ENCODE results near the gene NSUN2. TPM values are rescaled to one million over a fixed set of nuclear protein-coding genes. Genes with fewer than 3 reads are reported as not detected.

The NSUN2 gene
- total RNA-seq, 4 donors from 2014 or later, result 29.9 to 77.1 (median 51.7) TPM

- peaks cover 0 to 15% (median 3%) of the 10 kb centered on the region in 4 donors for H3K36me3 ChIP-seq
- WGBS, 2 donors (ENCODE audit: low coverage in 1 of 2), result 1 to 3% methylated on average over 6 to 67 of the region's 75 CpGs
- H3K4me1 ChIP-seq, result peaks cover 9 to 27% (median 22%) of the 10 kb centered on the region in 4 donors
- no peak for DNase-seq
- TF ChIP-seq CTCF (IDR thresholded peaks at IDR 0.05) (no peak), POLR2AphosphoS5 (IDR thresholded peaks at IDR 0.05) (peak in 1 of 3 donors; percentile 19)
- intact Hi-C loops (cut with DNase I; ENCODE audit: low total_unique reads), result loop anchor here (2.0 to 5.0 kb wide), 2 partner anchors 79 to 111 kb away; partner anchors contain the start of gene TENT4A
- in situ Hi-C loops (cut with MboI; ENCODE audit: low pct_ligation_motif_present in 1 of 4, low pct_unique_long_range_greater_than_20kb in 1 of 4, low sequenced_read_pairs in 3 of 4), result loop anchor here in 2 of 4 donors (10.0 to 25.0 kb wide), 2 partner anchors 81 to 104 kb away; partner anchors contain the start of gene TENT4A (in 1 of the 2)
- no peaks in the 10 kb centered on the region for H3K9me3 ChIP-seq
- H3K4me3 ChIP-seq, result peak overlapping the region; percentile 89 to 93 (median 92)
- H3K27ac ChIP-seq, result peak overlapping the region; percentile 85 to 94 (median 92)
- no peaks in the 10 kb centered on the region for H3K27me3 ChIP-seq
These were observed 813 bp upstream of the NSUN2 start for GRCh38 chr5:6633469-6634245.

GRCh38 chr5:6632324-6632887 is 438 bp downstream of the NSUN2 start:
- DNase-seq, result no peak
- peak overlapping the region; percentile 89 to 93 (median 92) for H3K4me3 ChIP-seq
- intact Hi-C loops (cut with DNase I; ENCODE audit: low total_unique reads) (loop anchor here (2.0 to 5.0 kb wide), 2 partner anchors 80 to 112 kb away; partner anchors contain the start of gene TENT4A), in situ Hi-C loops (cut with MboI; ENCODE audit: low pct_ligation_motif_present in 1 of 4, low pct_unique_long_range_greater_than_20kb in 1 of 4, low sequenced_read_pairs in 3 of 4) (loop anchor here in 2 of 4 donors (10.0 to 25.0 kb wide), 2 partner anchors 82 to 105 kb away; partner anchors contain the start of gene TENT4A (in 1 of the 2))
- WGBS, 2 donors (ENCODE audit: low coverage in 1 of 2), result 0% methylated on average over 8 to 33 of the region's 33 CpGs
- H3K4me1 ChIP-seq, result peaks cover 9 to 27% (median 22%) of the 10 kb centered on the region in 4 donors
- peak overlapping the region; percentile 85 to 94 (median 92) for H3K27ac ChIP-seq
- H3K36me3 ChIP-seq, result peaks cover 0 to 22% (median 8%) of the 10 kb centered on the region in 4 donors
- H3K9me3 ChIP-seq, result no peaks in the 10 kb centered on the region
- no peak for TF ChIP-seq POLR2A (IDR thresholded peaks at IDR 0.05)
- no peak for TF ChIP-seq EP300 (IDR thresholded peaks at IDR 0.05; ENCODE audit: low read depth)
- TF ChIP-seq CTCF (IDR thresholded peaks at IDR 0.05), result no peak
- no peak for TF ChIP-seq POLR2AphosphoS5 (IDR thresholded peaks at IDR 0.05)
- H3K27me3 ChIP-seq, result no peaks in the 10 kb centered on the region

- WGBS, 2 donors (ENCODE audit: low coverage in 1 of 2), result 86 to 93% methylated on average over 4 of the region's 4 CpGs
- in situ Hi-C loops (cut with MboI; ENCODE audit: low pct_ligation_motif_present in 1 of 4, low pct_unique_long_range_greater_than_20kb in 1 of 4, low sequenced_read_pairs in 3 of 4), result loop anchor here in 2 of 4 donors (10.0 to 25.0 kb wide), 2 partner anchors 83 to 106 kb away; partner anchors contain the start of gene TENT4A (in 1 of the 2)
- H3K27ac ChIP-seq, result no peak overlapping the region
- H3K36me3 ChIP-seq, result peaks cover 0 to 25% (median 8%) of the 10 kb centered on the region in 4 donors
- intact Hi-C loops (cut with DNase I; ENCODE audit: low total_unique reads), result loop anchor here (5.0 kb wide), 1 partner anchor 81 kb away; the partner anchor contains the start of gene TENT4A
- no peak for DNase-seq
- peak overlapping the region in 1 of 4 donors; percentile 93 for H3K4me3 ChIP-seq
- H3K9me3 ChIP-seq, result no peaks in the 10 kb centered on the region
- peaks cover 9 to 27% (median 22%) of the 10 kb centered on the region in 4 donors for H3K4me1 ChIP-seq
- TF ChIP-seq POLR2AphosphoS5 (IDR thresholded peaks at IDR 0.05) (no peak), EP300 (IDR thresholded peaks at IDR 0.05; ENCODE audit: low read depth) (no peak), CTCF (IDR thresholded peaks at IDR 0.05) (no peak), POLR2A (IDR thresholded peaks at IDR 0.05) (no peak)
- H3K27me3 ChIP-seq, result no peaks in the 10 kb centered on the region
These were observed 1.4 kb downstream of the NSUN2 start for GRCh38 chr5:6631441-6631840.

GRCh38 chr5:6626508-6626907 is 6.3 kb downstream of the NSUN2 start:
- TF ChIP-seq POLR2AphosphoS5 (IDR thresholded peaks at IDR 0.05) (no peak), EP300 (IDR thresholded peaks at IDR 0.05; ENCODE audit: low read depth) (no peak), CTCF (IDR thresholded peaks at IDR 0.05) (no peak)
- peaks cover 2 to 6% (median 4%) of the 10 kb centered on the region in 4 donors for H3K4me1 ChIP-seq
- no peaks in the 10 kb centered on the region for H3K9me3 ChIP-seq
- no peak overlapping the region for H3K4me3 ChIP-seq
- no peaks in the 10 kb centered on the region for H3K27me3 ChIP-seq
- in situ Hi-C loops (cut with MboI; ENCODE audit: low pct_ligation_motif_present in 1 of 4, low pct_unique_long_range_greater_than_20kb in 1 of 4, low sequenced_read_pairs in 3 of 4), result loop anchor here in 2 of 4 donors (10.0 to 25.0 kb wide), 2 partner anchors 111 to 118 kb away; no protein-coding TSS in a partner anchor
- WGBS, 2 donors (ENCODE audit: low coverage in 1 of 2), result 89 to 95% methylated on average over 4 to 10 of the region's 10 CpGs
- no peak overlapping the region for H3K27ac ChIP-seq
- DNase-seq, result no peak
- intact Hi-C loops (cut with DNase I; ENCODE audit: low total_unique reads), result no loop called here
- H3K36me3 ChIP-seq, result peaks cover 0 to 73% (median 32%) of the 10 kb centered on the region in 4 donors

All from transverse colon (tissue), 4 donors.